Lower lobe of right lung (tissue), 2 donors: ENCODE results near the gene OAS1. TPM values are rescaled to one million over a fixed set of nuclear protein-coding genes. Genes with fewer than 3 reads are reported as not detected.

Experiments used
- ATAC-seq, 2 donors: fragments of 200-7000 bp; cut with Tn5 transposase; one replicate each; pipeline ENCODE4 v1.9.1; 2020 to 2022; ENCODE audit warnings: mild to moderate bottlenecking in 2 of 2, moderate library complexity in 2 of 2
- DNase-seq: peaks from one replicate; pipeline ENCODE4 v3.0.0-alpha.2; 2020
- H3K27ac ChIP-seq: fragments of 200-600 bp; one replicate; pipeline ENCODE4 v1.8.0; 2022
- H3K27me3 ChIP-seq: fragments of 200-600 bp; one replicate; pipeline ENCODE4 v1.8.0; 2022; ENCODE audit warnings: low read depth
- H3K36me3 ChIP-seq: fragments of 200-600 bp; one replicate; pipeline ENCODE4 v1.8.0; 2022; ENCODE audit warnings: mild to moderate bottlenecking
- H3K4me1 ChIP-seq: fragments of 200-600 bp; one replicate; pipeline ENCODE4 v1.8.0; 2022
- H3K4me3 ChIP-seq: fragments of 200-600 bp; one replicate; pipeline ENCODE4 v1.8.0; 2022; ENCODE audit warnings: mild to moderate bottlenecking
- H3K9me3 ChIP-seq: fragments of 200-600 bp; one replicate; pipeline ENCODE4 v1.8.0; 2022
- CTCF ChIP-seq: fragments of 200-600 bp; IDR thresholded peaks from one replicate; pipeline ENCODE4 v1.8.0; 2022; ENCODE audit warnings: antibody characterized with exemption, mild to moderate bottlenecking
- intact Hi-C: fragments of 100-400 bp; cut with DNase I; formaldehyde crosslinking; loops from one replicate; pipeline ENCODE4 v1.11.0; 2022
- total RNA-seq: library from RNA; stranded (reverse); fragmentation: NEBNext Ultra II Directional; extraction: Animal tissue kit (Norgen Biotek cat#: 25700); gene quantifications from one replicate; pipeline ENCODE4 v1.2.1, GENCODE V29; 2021
- donor health status: DM: no; HTN: yes; CAD: no; lungs with severe emphysema.

OAS1 gene
- total RNA-seq, 1 donor from 2014 or later, result 112 TPM

- no peak overlapping the region for H3K27ac ChIP-seq
- H3K4me1 ChIP-seq, result no peaks in the 10 kb centered on the region
- peaks cover 16% of the 10 kb centered on the region for H3K27me3 ChIP-seq
- no peak for TF ChIP-seq CTCF
- H3K9me3 ChIP-seq, result no peaks in the 10 kb centered on the region
- ATAC-seq (no peak), DNase-seq (no peak)
- no peak overlapping the region for H3K4me3 ChIP-seq
- intact Hi-C loops, result no loop called here
- H3K36me3 ChIP-seq, result no peaks in the 10 kb centered on the region
Measured at GRCh38 chr12:112868459-112869041, 38.2 kb upstream of the OAS1 start.

GRCh38 chr12:112869091-112869490 is 37.7 kb upstream of the OAS1 start:
- no peak overlapping the region for H3K4me3 ChIP-seq
- DNase-seq (no peak), ATAC-seq (no peak)
- intact Hi-C loops, result no loop called here
- no peaks in the 10 kb centered on the region for H3K9me3 ChIP-seq
- no peaks in the 10 kb centered on the region for H3K4me1 ChIP-seq
- no peak for TF ChIP-seq CTCF
- H3K27me3 ChIP-seq, result peaks cover 19% of the 10 kb centered on the region
- H3K27ac ChIP-seq, result no peak overlapping the region
- H3K36me3 ChIP-seq, result no peaks in the 10 kb centered on the region

- H3K36me3 ChIP-seq, result no peaks in the 10 kb centered on the region
- no peaks in the 10 kb centered on the region for H3K9me3 ChIP-seq
- no peak for DNase-seq
- no peaks in the 10 kb centered on the region for H3K4me1 ChIP-seq
- H3K27ac ChIP-seq, result no peak overlapping the region
- no peak for TF ChIP-seq CTCF
- peaks cover 26% of the 10 kb centered on the region for H3K27me3 ChIP-seq
- intact Hi-C loops, result no loop called here
- ATAC-seq, result no peak
- no peak overlapping the region for H3K4me3 ChIP-seq
Measured at GRCh38 chr12:112869778-112870177, 37.0 kb upstream of the OAS1 start.

- Histone ChIP-seq H3K27me3 (peaks cover 32% of the 10 kb centered on the region), H3K4me3 (no peak overlapping the region), H3K9me3 (no peaks in the 10 kb centered on the region), H3K27ac (no peak overlapping the region), H3K4me1 (no peaks in the 10 kb centered on the region), H3K36me3 (no peaks in the 10 kb centered on the region)
- ATAC-seq (no peak), DNase-seq (no peak)
- intact Hi-C loops, result no loop called here
- no peak for TF ChIP-seq CTCF
Measured at GRCh38 chr12:112870267-112870980, 36.3 kb upstream of the OAS1 start.

- Histone ChIP-seq H3K27me3 (peaks cover 46% of the 10 kb centered on the region), H3K4me3 (no peak overlapping the region), H3K36me3 (no peaks in the 10 kb centered on the region), H3K27ac (no peak overlapping the region), H3K9me3 (no peaks in the 10 kb centered on the region), H3K4me1 (no peaks in the 10 kb centered on the region)
- intact Hi-C loops, result no loop called here
- DNase-seq (no peak), ATAC-seq (no peak)
- no peak for TF ChIP-seq CTCF
Measured at GRCh38 chr12:112875608-112876007, 31.2 kb upstream of the OAS1 start.
